ENCODE data around the gene APOC3.

DNA sequence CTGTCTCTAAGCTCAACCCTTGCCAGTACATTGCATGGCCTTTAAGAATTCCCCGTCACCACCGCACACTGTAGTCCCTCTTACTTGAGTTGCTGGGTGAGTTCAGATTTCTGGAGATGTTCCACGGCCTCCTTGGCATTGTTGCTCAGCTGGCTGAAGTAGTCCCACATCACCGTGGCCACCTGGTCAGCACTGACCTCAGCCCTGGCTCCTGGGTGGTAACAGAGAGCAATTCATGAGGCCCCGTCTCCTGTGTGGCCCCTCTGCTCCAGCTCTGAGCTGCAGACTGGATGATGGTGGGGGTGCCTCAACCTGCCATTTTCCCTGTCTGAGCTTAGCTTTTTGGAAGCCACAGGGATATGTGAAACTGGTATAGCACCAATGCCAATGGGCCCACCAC, 7.1 kb upstream of the APOC3 start:
- TF ChIP-seq, protein P1, sequence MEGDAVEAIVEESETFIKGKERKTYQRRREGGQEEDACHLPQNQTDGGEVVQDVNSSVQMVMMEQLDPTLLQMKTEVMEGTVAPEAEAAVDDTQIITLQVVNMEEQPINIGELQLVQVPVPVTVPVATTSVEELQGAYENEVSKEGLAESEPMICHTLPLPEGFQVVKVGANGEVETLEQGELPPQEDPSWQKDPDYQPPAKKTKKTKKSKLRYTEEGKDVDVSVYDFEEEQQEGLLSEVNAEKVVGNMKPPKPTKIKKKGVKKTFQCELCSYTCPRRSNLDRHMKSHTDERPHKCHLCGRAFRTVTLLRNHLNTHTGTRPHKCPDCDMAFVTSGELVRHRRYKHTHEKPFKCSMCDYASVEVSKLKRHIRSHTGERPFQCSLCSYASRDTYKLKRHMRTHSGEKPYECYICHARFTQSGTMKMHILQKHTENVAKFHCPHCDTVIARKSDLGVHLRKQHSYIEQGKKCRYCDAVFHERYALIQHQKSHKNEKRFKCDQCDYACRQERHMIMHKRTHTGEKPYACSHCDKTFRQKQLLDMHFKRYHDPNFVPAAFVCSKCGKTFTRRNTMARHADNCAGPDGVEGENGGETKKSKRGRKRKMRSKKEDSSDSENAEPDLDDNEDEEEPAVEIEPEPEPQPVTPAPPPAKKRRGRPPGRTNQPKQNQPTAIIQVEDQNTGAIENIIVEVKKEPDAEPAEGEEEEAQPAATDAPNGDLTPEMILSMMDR (IDR thresholded peaks at IDR 0.05 in 2 of 3, conservative IDR thresholded peaks at IDR 0.05 in 1 of 3; ENCODE audit: control insufficient read depth in 2 of 3, extremely low read depth in 1 of 3, insufficient read depth in 1 of 3, low read depth in 3 of 3, low read length in 3 of 3), result no peak
- no peak for TF ChIP-seq EZH2 (IDR thresholded peaks at IDR 0.05; ENCODE audit: borderline replicate concordance, control insufficient read depth, low read depth, low read length)
- no peak for TF ChIP-seq ZZZ3 (IDR thresholded peaks at IDR 0.05; ENCODE audit: control insufficient read depth, insufficient read length, low read depth)
- TF ChIP-seq SMAD1 (IDR thresholded peaks at IDR 0.05; ENCODE audit: low read depth, partially characterized antibody), result no peak
- TF ChIP-seq HCFC1 (IDR thresholded peaks at IDR 0.05; ENCODE audit: low read length), result no peak
- no peak for TF ChIP-seq POLR2AphosphoS2 (IDR thresholded peaks at IDR 0.05; ENCODE audit: low read depth, low read length)
- no peak for TF ChIP-seq E4F1 (IDR thresholded peaks at IDR 0.05; ENCODE audit: borderline replicate concordance, partially characterized antibody)
